CD4-positive, alpha-beta T cell treated with Interleukin-17A for 4 hours (primary cell): ENCODE results near the gene CCND3.
"Not testable (repeated sequence)": the region's sequence is repeated elsewhere in the genome, so short reads cannot be mapped to it uniquely, and the experiment has no call there.

Experiments used
- DNase-seq: peaks from one replicate; pipeline ENCODE4 v3.0.0-alpha.2; 2020; ENCODE audit warnings: mixed read lengths

The CCND3 gene

DNA sequence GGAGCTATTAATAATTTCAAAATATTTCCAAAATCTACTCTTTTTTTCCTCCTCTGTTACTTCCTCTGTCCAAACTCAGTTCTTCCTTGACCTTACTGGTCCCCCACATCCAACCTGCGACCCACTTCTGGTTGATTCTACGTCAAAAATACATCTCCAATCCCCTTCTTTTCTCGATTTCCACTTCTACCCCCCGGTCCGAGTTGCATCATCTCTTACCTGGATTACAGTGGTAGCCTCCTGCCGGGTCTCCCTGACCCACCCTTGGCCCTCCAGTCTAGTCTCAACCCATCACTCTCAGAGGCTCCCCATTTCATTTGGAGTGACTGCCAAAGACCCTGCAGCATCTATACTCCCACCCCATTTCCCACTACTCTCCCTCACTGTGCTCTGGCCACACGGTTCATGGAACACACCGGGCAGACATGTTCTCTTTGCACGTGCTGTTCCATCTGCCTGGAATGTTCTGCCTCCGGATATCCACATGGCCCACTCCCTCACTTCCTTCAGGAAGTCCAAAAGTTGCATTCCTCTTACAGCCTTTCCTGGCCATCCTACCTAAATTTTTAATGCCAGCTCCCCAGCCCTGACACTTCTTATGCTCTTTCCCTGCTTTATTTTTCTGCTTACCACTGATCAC, 6.1 kb upstream of the CCND3 start:
- DNase-seq = no peak

DNA sequence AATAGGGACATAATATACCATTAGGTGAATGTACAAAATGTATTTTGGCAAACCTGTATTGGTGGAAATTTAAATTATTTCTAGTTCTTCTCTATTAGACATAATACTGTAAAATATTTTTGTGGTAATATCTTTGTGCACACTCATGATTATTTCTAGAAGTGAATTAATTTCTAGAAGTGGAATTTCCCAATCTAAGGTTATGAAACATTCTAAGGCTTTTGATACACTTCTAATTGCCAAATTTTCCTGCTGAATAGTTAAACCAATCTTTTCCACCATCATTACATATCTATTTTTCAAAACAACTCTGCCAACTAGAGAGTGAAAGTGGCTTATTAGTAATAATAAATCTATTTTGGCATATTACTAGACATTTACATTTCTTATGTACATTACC, 1.8 kb upstream of the CCND3 start:
- no peak for DNase-seq

DNA sequence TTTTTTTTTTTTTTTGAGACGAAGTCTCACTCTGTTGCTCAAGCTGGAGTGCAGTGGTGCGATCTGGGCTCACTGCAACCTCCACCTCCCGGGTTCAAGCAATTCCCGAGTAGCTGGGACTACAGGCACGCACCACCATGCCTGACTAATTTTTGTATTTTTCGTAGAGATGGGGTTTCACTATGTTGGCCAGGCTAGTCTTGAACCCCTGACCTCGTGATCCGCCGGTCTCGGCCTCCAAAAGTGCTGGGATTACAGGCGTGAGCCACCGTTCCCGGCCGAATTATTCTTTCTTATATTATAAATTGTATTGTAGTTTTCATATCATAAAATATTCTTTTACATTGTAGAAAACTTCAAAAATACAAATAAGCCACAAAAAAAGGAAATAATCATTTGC, 1.3 kb upstream of the CCND3 start:
- not testable (repeated sequence) for DNase-seq

DNA sequence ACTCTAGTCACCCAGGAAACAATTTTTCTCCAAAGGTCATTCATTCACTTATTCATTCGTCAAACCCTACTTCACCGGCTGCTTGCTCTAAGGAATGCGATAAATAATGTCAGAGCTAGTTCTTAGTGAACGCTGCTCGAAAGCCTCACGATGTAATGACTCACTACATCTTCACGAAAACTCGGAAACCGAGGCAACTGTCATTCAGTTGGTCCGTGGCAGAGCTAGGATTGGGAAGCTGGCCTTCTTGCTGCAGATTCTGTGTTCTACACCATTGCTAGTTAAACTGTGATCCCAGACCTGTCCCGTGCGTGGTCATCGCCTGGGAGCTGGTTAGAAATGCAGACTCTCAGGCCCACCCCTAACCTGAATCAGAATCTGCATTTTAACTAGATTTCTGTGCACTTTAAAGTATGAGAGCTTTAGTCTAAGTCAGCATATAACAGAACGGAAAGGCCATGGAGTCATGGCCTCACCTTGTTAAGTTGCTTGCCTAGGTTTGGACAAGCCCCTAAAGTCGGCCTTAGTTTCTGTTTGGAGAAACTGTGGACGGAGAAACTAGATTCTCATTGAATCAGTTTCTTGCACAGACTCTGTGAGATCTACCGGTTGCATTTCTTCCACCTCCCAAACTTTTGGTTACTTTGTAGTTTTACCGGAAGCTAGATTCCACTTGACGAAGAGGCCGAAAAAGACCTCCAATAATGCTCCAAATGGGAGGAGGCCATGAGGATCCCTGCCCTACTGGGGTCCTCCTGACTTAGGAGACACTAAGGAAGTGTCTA, 651 bp upstream of the CCND3 start:
- peak; percentile 44 for DNase-seq

DNA sequence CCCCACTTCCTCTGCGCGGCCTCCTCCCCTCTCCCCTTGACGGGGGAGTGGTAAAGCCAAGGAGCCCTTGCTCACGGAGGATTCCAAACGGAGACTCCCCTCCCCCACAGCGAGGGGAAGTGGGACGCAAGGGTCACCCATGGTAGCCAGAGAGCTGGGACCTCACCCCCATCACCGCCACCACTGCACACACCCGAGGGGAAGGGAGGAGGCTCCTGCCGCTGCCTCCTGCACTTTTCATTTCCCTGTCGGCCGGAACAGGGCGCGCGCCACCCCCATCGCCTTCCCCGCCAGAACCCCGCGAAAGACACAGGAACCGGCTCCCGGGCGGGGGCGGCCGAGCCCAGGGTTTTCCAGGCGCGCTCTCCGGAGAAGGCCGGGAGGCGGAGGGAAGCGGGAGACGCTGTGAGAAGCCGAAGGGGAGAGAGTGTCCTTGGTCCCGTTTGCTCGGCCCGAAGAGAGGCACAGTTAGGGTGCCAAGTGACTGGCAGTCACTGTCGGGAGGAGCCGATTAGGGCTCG, 789 bp downstream of the CCND3 start:
- DNase-seq = peak; percentile 63

DNA sequence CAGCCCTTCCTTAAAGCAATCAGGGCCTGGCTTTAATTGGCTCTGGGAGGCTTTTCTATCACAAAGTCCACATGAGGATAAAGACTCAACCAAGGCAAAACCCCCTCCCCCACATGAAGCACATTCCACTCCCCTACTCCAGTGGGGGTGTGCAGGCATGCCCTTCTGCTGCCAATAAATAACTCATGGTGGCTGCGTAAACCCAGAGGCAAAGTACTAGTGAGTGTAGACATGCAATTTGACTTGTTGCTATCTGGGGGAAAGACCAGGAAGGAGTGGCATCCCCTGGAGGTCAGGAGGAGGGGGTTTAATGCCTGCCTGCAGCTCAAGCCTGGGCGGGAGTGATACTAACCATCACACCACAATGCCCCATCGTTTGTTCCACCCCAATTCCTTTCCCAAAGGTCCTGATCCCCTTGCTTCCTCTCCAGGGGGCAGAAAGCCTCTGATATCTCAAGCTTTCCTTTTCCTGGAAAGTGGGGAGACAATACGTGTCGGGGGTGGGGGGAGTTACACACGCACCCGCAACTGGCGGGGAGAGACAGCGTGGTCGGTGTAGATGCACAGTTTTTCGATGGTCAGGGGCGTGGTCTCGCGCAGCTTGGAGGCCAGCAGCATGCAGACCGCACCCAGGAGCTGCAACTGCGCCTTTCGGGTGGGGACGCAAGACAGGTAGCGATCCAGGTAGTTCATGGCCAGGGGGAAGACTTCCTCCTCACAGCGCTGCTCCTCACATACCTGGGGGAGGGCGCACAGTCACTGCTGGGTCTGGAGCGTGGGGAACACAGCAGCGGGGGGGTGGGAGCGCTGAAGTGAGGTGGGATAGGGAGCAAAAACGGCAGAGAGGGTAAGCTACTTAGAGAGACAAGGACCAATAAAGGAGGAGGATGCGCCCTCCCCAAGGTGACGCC, 1.5 kb downstream of the CCND3 start:
- peak; percentile 11 for DNase-seq

DNA sequence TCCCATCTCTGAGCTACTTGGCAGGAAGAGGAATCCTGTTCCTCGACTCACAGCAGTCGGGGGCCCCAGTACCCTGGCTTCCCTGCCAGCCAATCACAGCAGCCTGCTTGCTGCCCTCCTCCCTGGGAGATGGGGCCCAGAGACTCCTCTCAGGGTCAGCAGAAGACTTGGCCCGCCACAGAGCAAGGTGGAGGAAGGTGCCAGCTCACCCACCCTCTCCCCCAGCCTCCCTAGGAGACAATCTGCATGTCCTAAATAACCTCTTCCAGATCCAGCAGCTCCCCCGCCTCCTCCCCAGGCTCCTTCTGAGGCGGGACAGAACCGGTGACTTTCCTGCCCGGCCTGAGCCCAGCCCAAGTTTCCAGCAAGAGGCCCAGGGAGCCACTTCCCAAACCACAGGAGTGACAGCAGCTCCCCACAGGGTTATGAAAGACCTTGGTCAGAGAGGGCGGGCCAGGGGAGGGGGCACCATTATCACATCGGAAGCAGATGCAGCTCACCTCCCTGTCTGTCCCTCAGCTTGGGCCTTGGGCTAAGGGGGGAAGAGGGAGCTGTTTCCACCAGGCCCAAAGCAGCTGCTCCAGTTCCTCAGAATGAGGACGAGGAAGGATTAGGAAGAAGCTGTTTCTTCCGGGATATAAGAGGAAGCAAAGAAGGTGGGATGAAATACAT, 2.3 kb downstream of the CCND3 start:
- DNase-seq = peak; percentile 32

DNA sequence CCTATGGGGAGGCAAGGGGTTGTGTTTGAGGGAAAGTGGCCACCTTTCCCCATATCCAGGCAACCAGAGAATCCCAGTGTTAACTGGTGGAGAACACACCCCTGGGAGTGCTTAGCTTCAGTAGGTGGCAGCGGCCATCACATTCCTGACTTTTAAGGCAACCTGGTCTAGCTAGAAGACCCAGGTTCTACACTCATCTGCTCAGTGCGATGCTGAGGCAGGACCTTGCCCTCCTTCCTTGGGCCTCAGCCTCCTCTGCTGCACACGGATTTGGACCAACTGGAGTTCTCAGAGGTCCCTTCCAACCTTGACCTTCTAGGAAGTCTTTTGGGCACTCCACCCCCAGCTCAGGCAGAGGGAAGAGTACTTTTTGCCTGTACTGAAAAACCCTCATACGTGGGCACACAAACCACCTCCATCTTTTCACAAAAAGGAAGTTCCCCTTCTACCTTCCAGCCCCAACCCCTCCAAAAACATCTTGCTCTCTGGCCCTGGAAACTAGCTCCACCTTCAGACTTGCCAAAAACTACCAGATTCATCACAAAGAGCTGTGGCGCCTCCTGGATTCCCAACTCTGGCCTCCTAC, 2.9 kb downstream of the CCND3 start:
- DNase-seq = peak; percentile 9

DNA sequence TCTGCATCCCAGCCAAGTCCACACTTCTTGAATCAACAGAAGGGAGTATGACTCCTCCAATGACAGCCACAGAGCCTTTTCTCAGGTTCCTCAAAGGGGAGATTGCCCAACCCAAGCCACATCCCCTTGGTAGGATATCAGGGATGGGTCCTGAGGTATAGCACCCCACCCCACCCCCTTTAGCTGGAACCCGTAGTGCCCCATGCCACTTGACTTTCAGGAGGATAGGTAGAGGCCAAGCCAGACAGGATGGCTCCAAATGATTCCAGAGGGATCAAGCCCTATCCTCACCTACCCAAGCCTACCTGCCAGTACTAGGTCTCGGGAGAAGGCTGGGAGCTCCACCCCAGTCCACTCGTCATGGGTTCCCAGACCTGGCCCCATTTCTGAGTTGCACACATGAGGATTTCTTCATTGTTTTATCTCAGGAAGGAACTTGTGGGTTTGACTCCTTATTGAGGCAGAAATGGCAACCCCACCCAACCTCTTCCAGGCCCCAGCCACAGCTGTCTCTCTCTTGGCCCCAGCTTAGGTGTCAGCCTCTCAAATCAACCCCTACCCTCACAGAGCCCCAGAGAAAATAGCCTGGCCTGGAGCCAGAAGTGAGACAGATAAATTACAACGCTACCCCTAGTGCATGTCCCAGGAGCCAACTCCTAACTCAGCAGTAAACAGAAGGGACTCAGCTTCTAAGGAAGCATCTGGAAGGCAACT, 3.6 kb downstream of the CCND3 start:
- DNase-seq = peak; percentile 78

DNA sequence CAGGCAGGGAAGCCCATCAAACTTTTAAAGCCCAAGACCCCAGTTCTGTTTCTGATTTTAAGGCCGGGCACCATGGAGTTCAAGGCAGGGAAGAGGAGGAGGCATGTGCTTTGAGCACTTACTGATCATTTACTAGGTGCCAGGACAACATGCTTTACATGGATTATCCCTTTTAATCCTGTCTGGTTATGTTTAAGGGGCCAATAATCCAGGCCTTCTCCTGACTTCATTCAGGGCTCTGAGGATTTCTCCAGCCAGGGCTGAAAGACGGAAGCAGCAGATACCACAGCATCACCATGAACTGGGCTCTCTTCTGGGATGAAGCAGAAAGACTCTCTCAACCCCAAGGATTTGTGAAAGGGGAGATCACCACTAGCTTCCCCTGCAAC, 4.1 kb downstream of the CCND3 start:
- no peak for DNase-seq

DNA sequence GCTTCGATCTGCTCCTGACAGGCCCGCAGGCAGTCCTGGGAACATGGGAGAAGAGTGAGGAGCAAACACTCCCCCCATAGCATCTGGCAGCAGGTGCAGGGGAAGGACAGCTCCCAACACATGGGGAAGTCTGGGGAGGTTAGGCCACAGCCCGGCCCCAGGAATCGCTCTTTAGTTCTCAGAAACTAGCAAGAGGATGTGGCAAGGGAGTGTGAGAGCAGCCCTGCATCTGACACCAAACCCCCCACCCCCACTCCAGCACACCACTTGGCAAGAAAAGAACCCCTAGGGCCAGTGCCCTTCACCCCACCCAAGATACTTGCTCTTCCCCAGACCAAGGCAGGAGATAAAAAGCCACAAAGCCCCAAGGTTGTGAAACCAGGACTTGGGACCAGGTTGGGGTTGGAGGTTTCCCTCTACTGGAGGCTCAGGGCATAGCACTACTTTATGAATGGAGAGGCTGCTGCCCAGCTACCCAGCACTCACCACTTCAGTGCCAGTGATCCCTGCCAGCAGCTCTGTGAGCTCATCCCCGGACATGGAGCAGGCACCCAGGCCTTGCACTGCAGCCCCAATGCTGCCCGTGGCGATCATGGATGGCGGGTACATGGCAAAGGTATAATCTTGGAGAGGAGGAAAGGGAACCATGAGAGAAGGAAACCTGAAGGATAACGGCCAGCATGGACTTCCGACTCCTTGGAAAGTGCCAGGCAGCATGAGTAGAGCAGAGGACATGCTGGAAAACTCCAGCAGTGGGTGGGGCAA, 5.4 kb downstream of the CCND3 start:
- DNase-seq = peak; percentile 69

DNA sequence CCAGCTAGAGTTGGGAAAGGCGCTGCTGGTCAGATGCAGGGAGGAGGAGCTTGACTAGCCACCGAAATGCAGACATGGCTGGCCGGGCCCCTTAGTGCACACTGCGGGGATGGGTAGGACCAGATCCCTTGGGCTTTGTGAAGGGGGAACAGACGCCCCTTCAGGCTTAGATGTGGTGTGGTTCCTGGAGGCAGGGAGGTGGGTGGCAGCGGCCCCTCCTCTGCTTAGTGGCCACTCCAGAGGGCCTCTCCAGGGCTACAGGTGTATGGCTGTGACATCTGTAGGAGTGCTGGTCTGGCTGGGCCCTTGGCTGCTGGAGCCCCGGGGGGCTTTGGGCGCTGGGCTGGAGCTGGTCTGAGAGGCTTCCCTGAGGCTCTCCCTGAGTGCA, 5.9 kb downstream of the CCND3 start:
- DNase-seq = no peak

DNA sequence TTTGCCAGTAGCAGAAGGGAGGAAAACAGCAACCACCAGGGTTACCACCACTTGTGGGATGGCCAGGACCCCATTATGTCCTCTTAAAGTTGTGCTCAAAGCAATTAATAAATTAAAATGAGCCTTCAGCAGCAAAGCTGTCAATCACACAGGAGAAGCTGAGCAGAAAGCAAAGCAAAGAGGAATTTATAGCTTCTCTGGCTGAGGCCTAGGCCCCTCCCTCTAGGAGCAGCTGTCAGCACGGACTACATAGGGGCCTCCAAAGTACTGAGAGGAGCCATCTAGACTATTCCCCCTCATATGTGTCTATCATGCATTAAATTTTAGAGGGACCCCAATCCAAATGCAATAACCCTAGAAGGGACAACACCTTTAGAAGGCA, 6.4 kb downstream of the CCND3 start:
- DNase-seq = no peak

DNA sequence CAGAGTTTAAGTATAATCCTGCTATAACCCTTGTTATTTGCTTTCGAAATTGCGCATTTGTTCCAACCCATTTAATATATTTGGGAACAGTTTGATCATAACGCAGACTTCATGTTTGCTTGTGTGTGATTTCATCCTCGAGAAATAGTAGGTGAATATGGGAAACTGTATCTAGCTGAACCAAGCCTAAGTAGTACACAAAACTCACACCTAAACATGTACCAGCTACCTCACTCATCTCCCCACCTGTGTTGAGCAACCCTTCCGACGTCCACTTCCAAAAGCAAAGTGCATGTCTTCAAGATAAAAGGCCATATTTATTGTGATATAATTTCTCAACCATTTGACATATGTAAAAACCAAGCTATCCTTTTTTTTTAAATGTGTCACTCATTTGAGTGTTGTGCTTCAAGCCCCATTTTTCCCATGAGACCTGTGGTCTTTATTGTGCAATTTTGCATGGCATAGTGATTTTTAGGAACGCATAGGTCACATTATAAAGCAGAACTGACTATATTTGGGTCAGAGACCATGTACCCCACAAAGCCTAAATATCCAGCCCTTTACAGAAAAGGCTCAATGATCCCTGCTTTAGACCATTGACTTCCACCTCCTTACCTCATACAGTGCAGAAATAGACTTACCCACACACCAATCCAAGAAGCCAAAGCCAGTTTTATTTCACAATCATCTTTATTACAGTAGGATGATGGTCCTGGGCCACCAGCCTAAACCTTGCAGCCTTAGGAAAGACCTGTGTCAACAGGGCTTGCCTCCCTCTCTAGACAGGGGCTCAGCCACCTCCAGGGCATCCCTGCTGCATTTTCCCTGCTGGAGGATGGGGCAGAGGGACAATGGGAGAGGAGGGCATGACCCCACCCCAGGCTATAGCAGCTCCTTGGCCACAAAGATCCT, 7.1 kb downstream of the CCND3 start:
- DNase-seq = no peak

DNA sequence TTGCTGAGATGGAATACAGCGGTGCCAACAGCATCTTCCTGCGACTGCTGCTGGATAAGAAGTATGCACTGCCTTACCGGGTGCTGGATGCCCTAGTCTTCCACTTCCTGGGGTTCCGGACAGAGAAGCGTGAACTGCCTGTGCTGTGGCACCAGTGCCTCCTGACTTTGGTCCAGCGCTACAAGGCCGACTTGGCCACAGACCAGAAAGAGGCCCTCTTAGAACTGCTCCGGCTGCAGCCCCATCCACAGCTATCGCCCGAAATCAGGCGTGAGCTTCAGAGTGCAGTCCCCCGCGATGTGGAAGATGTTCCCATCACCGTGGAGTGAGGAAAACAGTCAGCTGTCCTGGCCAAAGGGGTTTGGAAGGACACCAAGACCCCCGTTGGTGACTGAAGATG, 9.2 kb downstream of the CCND3 start:
- no peak for DNase-seq

DNA sequence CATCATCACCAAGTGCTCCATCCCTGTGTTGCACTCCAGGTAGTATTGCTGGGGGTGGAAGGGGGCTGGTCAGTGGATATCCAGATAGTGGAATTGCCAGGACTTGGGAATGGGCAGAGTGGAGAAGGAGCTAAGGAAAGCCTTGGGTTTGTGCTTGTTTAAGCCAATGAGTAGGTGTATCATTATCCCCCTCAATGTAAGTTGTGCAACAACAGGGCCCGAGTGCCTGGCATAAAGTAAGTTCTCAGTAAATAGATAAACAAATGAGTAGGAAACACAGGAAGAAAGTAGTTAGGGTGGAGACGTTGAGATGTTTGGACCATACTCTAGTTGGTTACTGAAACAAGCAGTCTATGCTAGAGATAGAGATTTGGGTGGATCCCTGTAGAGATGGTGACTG, 9.8 kb downstream of the CCND3 start:
- DNase-seq = no peak

DNA sequence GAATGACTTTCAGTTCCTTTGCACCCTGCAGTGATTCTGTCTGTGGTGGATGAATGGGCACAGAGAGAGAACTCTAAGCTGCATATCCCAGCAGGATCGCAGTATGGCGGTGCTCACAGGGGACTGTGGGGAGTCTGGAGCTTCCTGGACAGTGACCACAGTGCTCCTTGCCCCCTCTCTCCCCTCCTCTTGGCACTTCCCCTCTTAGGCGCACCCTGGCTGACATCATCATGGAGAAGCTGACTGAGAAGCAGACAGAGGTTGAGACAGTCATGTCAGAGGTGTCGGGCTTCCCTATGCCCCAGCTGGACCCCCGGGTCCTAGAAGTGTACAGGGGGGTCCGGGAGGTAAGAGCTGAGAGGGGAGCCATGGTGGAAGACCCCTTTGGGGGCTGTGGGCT, 11.7 kb downstream of the CCND3 start:
- no peak for DNase-seq

DNA sequence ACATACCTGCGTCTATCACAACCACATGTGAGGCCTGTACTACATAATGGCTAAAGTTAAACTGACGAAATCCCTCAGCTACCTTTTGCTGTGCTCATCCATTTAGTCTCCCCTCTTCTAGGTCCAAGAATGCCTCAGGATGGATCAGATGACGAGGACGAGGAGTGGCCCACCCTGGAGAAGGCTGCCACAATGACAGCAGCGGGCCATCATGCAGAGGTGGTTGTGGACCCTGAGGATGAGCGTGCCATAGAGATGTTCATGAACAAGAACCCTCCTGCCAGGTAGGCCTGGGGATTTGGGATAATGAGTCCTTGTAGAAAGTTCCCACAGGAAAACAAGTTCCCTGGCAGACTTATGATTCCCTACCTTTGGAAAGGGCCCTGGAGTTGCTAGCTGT, 14.4 kb downstream of the CCND3 start:
- no peak for DNase-seq

DNA sequence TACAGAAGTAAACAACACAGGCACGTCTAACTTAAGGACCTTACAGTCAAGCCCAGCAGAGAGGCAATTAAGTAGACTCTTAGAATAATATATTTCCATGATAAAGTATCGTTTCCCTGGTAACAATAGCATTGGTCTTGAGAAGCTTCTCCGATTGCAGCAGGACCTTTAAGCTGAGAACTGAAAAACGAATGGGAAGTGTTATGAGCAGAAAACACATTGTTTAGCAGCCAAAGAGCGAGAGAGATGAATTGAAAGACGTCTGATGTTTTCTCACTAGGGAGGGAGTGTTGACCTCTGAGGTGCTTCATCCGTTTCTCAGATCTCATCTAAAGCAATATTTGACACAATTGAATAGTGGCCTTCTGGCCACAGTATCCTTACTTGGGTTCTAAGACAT, 19.5 kb downstream of the CCND3 start:
- DNase-seq = no peak

DNA sequence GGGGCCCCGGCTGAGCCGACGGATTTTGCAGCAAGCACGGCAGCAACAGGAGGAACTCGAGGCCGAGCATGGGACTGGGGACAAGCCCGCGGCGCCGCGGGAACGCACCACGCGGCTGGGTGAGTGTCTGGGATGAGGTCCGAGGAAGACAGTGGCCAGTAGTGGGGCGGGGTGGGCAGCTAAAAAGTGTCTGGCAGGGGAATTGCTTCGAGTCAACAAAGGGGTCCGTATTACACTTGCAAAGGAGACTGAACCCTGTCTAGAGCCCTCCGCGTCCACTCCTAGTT, 20.0 kb downstream of the CCND3 start:
- no peak for DNase-seq
